CD4-positive, alpha-beta T cell (primary cell): ENCODE data around the gene SHH. TPM values are rescaled to one million over a fixed set of nuclear protein-coding genes. Genes with fewer than 3 reads are reported as not detected.

Experiments
- ATAC-seq: fragments of 200-7000 bp; cut with Tn5 transposase; one replicate; pipeline ENCODE4 v1.10.0; 2022; ENCODE audit warnings: mild to moderate bottlenecking; ENCODE audit not compliant: poor library complexity
- CTCF ChIA-PET: fragments of 350-600 bp; sonication (Branson Sonifier 250); formaldehyde crosslinking; loops from one replicate; lab custom pipeline; 2021; ENCODE audit warnings: antibody characterized with exemption, inconsistent platforms; lab: Charles Lee
- POLR2A ChIA-PET: fragments of 350-600 bp; sonication (Branson Sonifier 250); formaldehyde crosslinking; loops from one replicate; lab custom pipeline; 2021; ENCODE audit warnings: antibody characterized with exemption, inconsistent platforms; lab: Charles Lee
- DNase-seq, 14 experiments: peaks; one replicate each; pipeline ENCODE4 v3.0.0-alpha.2; 2013 to 2020; ENCODE audit warnings: mixed read lengths in 2 of 14
- H3K27ac ChIP-seq, 2 donors: one replicate each; pipeline versions ENCODE4 v1.5.1 to v1.7.0; 2013; ENCODE audit warnings: low read length in 2 of 2, low read depth in 1 of 2, mild to moderate bottlenecking in 1 of 2
- H3K27me3 ChIP-seq, 2 experiments: 1 replicate in 1 of 2; 2 replicates in 1 of 2; pipeline versions ENCODE4 v1.6.1 to v1.7.0; 2013; ENCODE audit warnings: low read length in 2 of 2, control low read depth in 1 of 2, mild to moderate bottlenecking in 1 of 2, moderate library complexity in 1 of 2; ENCODE audit not compliant: insufficient read depth in 2 of 2, control insufficient read depth in 1 of 2
- H3K36me3 ChIP-seq: one replicate; pipeline ENCODE4 v1.6.1; 2013; ENCODE audit warnings: low read length, control low read depth; ENCODE audit not compliant: insufficient read depth
- H3K4me1 ChIP-seq: one replicate; pipeline ENCODE4 v1.6.1; 2013; ENCODE audit warnings: low read length, control low read depth; ENCODE audit not compliant: insufficient read depth
- H3K4me3 ChIP-seq: one replicate; pipeline ENCODE4 v1.5.1; 2013; ENCODE audit warnings: mild to moderate bottlenecking, low read length, moderate library complexity
- H3K9me3 ChIP-seq, 2 experiments: 1 replicate in 1 of 2; 2 replicates in 1 of 2; pipeline versions ENCODE4 v1.6.1 to v1.7.0; 2013; ENCODE audit warnings: low read length in 2 of 2, mild to moderate bottlenecking in 2 of 2, control low read depth in 1 of 2, moderate library complexity in 1 of 2; ENCODE audit not compliant: control insufficient read depth in 1 of 2, insufficient read depth in 1 of 2
- H3K27ac Mint-ChIP-seq: one replicate; pipeline ENCODE4 v1.8.0; 2020; ENCODE audit warnings: mixed read lengths
- H3K27me3 Mint-ChIP-seq: one replicate; pipeline ENCODE4 v1.8.0; 2021; ENCODE audit warnings: mixed read lengths
- H3K36me3 Mint-ChIP-seq: one replicate; pipeline ENCODE4 v1.8.0; 2021; ENCODE audit warnings: low read depth, mixed read lengths
- H3K4me1 Mint-ChIP-seq: one replicate; pipeline ENCODE4 v1.8.0; 2021; ENCODE audit warnings: low read depth, mixed read lengths
- H3K4me3 Mint-ChIP-seq: one replicate; pipeline ENCODE4 v1.8.0; 2020; ENCODE audit warnings: mild to moderate bottlenecking, mixed read lengths
- H3K9me3 Mint-ChIP-seq: one replicate; pipeline ENCODE4 v1.8.0; 2020; ENCODE audit warnings: mixed read lengths
- intact Hi-C, 2 experiments: fragments of 100-400 bp; cut with DNase I in 1 of 2; cut with micrococcal nuclease in 1 of 2; formaldehyde crosslinking; loops; one replicate each; pipeline versions ENCODE4 v1.15.1 to v1.9.0; 2023 to 2025; cut with DNase I, micrococcal nuclease
- total RNA-seq, 174 experiments: library from RNA in 2 of 174; stranded (reverse) in 2 of 174; gene quantifications; one replicate each; pipeline ENCODE4 v1.2.3 and lab custom pipeline; 2021 to 2026
- TF ChIP-seq, protein P1 (sequence below): fragments of 200-600 bp; IDR thresholded peaks from one replicate; pipeline ENCODE4 v1.8.0; 2022; ENCODE audit warnings: antibody characterized with exemption, mild to moderate bottlenecking

Gene SHH
- total RNA-seq, 2 experiments from 2014 or later, result not detected

GRCh38 chr7:155836216-155837125 is 24.2 kb upstream of the SHH start:
- CTCF ChIA-PET, result no interaction called here
- Histone ChIP-seq H3K4me1 (no peaks in the 10 kb centered on the region), H3K4me3 (no peak overlapping the region), H3K27ac (no peak overlapping the region), H3K27me3 (no peaks in the 10 kb centered on the region), H3K36me3 (no peaks in the 10 kb centered on the region), H3K9me3 (no peaks in the 10 kb centered on the region)
- no peaks in the 10 kb centered on the region for H3K27me3 Mint-ChIP-seq
- TF ChIP-seq, protein P1, sequence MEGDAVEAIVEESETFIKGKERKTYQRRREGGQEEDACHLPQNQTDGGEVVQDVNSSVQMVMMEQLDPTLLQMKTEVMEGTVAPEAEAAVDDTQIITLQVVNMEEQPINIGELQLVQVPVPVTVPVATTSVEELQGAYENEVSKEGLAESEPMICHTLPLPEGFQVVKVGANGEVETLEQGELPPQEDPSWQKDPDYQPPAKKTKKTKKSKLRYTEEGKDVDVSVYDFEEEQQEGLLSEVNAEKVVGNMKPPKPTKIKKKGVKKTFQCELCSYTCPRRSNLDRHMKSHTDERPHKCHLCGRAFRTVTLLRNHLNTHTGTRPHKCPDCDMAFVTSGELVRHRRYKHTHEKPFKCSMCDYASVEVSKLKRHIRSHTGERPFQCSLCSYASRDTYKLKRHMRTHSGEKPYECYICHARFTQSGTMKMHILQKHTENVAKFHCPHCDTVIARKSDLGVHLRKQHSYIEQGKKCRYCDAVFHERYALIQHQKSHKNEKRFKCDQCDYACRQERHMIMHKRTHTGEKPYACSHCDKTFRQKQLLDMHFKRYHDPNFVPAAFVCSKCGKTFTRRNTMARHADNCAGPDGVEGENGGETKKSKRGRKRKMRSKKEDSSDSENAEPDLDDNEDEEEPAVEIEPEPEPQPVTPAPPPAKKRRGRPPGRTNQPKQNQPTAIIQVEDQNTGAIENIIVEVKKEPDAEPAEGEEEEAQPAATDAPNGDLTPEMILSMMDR, result no peak
- no peaks in the 10 kb centered on the region for H3K36me3 Mint-ChIP-seq
- H3K9me3 Mint-ChIP-seq, result no peaks in the 10 kb centered on the region
- H3K27ac Mint-ChIP-seq, result no peak overlapping the region
- no peak for ATAC-seq
- DNase-seq, result no peak
- intact Hi-C loops, result no loop called here
- no peaks in the 10 kb centered on the region for H3K4me1 Mint-ChIP-seq
- POLR2A ChIA-PET, result no interaction called here
- H3K4me3 Mint-ChIP-seq, result no peak overlapping the region

DNA sequence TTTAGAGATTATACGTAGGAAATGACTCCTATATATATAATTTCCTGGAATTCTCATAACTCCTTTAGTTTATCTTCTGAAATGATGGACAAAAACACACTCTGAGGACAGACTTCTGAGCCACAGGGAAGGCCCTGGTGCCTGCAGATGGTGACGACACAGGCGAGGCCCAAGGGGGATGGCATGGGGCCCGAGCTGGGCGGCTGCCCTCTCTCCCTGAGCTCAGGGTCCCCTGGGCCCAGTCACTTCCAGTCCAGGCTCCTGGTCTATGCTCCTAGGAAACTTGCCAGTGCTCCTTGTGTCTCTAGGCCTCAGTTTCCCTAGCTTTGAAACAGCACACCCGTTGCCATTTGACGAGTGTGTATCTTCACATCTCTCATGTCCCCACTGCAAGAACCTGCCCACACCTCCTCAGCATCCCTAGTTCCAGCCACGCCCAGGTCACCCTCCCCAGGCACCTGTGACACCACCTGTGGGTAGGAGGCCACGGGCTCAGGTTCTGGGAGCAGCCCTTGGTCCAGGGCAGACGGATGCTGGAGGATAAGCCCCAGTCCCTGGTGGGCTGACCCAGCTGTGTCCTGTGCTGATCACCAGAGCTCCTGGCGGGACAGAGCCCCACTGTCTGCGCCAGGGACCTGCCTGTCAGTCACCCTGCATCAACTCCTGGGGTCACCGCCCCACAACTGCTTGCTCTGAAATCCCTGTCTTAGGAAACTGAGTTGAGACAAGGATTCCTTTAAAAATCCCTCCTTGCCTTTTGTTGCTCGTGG is 23.4 kb upstream of the SHH start:
- Histone ChIP-seq H3K4me3 (no peak overlapping the region), H3K27ac (no peak overlapping the region), H3K9me3 (no peaks in the 10 kb centered on the region), H3K4me1 (no peaks in the 10 kb centered on the region), H3K27me3 (no peaks in the 10 kb centered on the region), H3K36me3 (no peaks in the 10 kb centered on the region)
- POLR2A ChIA-PET, result no interaction called here
- intact Hi-C loops, result no loop called here
- ATAC-seq (no peak), DNase-seq (no peak)
- Mint-ChIP-seq H3K27ac (no peak overlapping the region), H3K36me3 (no peaks in the 10 kb centered on the region), H3K27me3 (no peaks in the 10 kb centered on the region), H3K4me3 (no peak overlapping the region), H3K9me3 (no peaks in the 10 kb centered on the region), H3K4me1 (no peaks in the 10 kb centered on the region)
- TF ChIP-seq, protein P1, result no peak
- CTCF ChIA-PET, result no interaction called here

- Mint-ChIP-seq H3K9me3 (no peaks in the 10 kb centered on the region), H3K36me3 (no peaks in the 10 kb centered on the region), H3K27me3 (no peaks in the 10 kb centered on the region), H3K4me3 (no peak overlapping the region), H3K4me1 (no peaks in the 10 kb centered on the region), H3K27ac (no peak overlapping the region)
- Histone ChIP-seq H3K9me3 (no peaks in the 10 kb centered on the region), H3K27ac (no peak overlapping the region), H3K36me3 (no peaks in the 10 kb centered on the region), H3K4me3 (no peak overlapping the region), H3K4me1 (no peaks in the 10 kb centered on the region), H3K27me3 (no peaks in the 10 kb centered on the region)
- ChIA-PET POLR2A (no interaction called here), CTCF (no interaction called here)
- intact Hi-C loops, result no loop called here
- TF ChIP-seq, protein P1, result no peak
- no peak for DNase-seq
- ATAC-seq, result no peak
These were observed 22.3 kb upstream of the SHH start for GRCh38 chr7:155834486-155835048.
